Femur (tissue), 1 donor: Measurements from ENCODE around the gene RNU1-3.
"Not testable (repeated sequence)": the region's sequence is repeated elsewhere in the genome, so short reads cannot be mapped to it uniquely, and the experiment has no call there.

ENCODE experiments used
- DNase-seq: peaks from one replicate; pipeline ENCODE4 v3.0.0-alpha.2; 2017

RNU1-3 gene

GRCh38 chr1:16666502-16667413 lies at the start of gene RNU1-3:
Gene RNU1-3 (minus strand): TSS chr1:16666948.
- DNase-seq = not testable (repeated sequence)

GRCh38 chr1:16713480-16713879 lies 46.7 kb upstream of the RNU1-3 start:
- DNase-seq = not testable (repeated sequence)

GRCh38 chr1:16712984-16713383 lies 46.2 kb upstream of the RNU1-3 start:
- DNase-seq = not testable (repeated sequence)

- peak; percentile 24 for DNase-seq
Measured at GRCh38 chr1:16712582-16712981, 45.8 kb upstream of the RNU1-3 start.

GRCh38 chr1:16712131-16712530 lies 45.4 kb upstream of the RNU1-3 start:
- DNase-seq = not testable (repeated sequence)

GRCh38 chr1:16710618-16711017 lies 43.9 kb upstream of the RNU1-3 start:
- peak; percentile 9 for DNase-seq

GRCh38 chr1:16709659-16710087 lies 42.9 kb upstream of the RNU1-3 start:
- DNase-seq = peak; percentile 1

- not testable (repeated sequence) for DNase-seq
Measured at GRCh38 chr1:16708704-16709103, 42.0 kb upstream of the RNU1-3 start.

- not testable (repeated sequence) for DNase-seq
Measured at GRCh38 chr1:16707130-16708093, 40.7 kb upstream of the RNU1-3 start.

GRCh38 chr1:16706302-16706701 lies 39.6 kb upstream of the RNU1-3 start:
- peak; percentile 5 for DNase-seq

GRCh38 chr1:16704502-16705100 lies 37.9 kb upstream of the RNU1-3 start:
- not testable (repeated sequence) for DNase-seq

- not testable (repeated sequence) for DNase-seq
Measured at GRCh38 chr1:16704076-16704475, 37.3 kb upstream of the RNU1-3 start.

GRCh38 chr1:16703602-16704001 lies 36.9 kb upstream of the RNU1-3 start:
- DNase-seq = not testable (repeated sequence)

GRCh38 chr1:16703141-16703540 lies 36.4 kb upstream of the RNU1-3 start:
- not testable (repeated sequence) for DNase-seq

- DNase-seq = not testable (repeated sequence)
Measured at GRCh38 chr1:16702280-16702679, 35.5 kb upstream of the RNU1-3 start.

- DNase-seq = not testable (repeated sequence)
Measured at GRCh38 chr1:16701189-16701588, 34.4 kb upstream of the RNU1-3 start.

- not testable (repeated sequence) for DNase-seq
Measured at GRCh38 chr1:16700138-16700895, 33.6 kb upstream of the RNU1-3 start.

GRCh38 chr1:16699440-16699839 lies 32.7 kb upstream of the RNU1-3 start:
- DNase-seq = not testable (repeated sequence)

GRCh38 chr1:16697152-16697551 lies 30.4 kb upstream of the RNU1-3 start:
- not testable (repeated sequence) for DNase-seq

GRCh38 chr1:16696507-16697150 lies 29.9 kb upstream of the RNU1-3 start:
- not testable (repeated sequence) for DNase-seq

GRCh38 chr1:16694308-16694702 lies 27.6 kb upstream of the RNU1-3 start:
- not testable (repeated sequence) for DNase-seq
